ENCODE measurements around the gene GFOD1.

GRCh38 chr6:13484827-13485226 lies 2.6 kb downstream of the GFOD1 start:
- TF ChIP-seq EZH2 (IDR thresholded peaks at IDR 0.05; ENCODE audit: low read length, missing control alignments) (no peak), CTCF (conservative IDR thresholded peaks at IDR 0.05 in 1 of 2, IDR thresholded peaks at IDR 0.05 in 1 of 2; ENCODE audit: low read depth in 1 of 2, low read length in 2 of 2) (no peak)

Data from fibroblast of lung (primary cell).